PC-9 (cell line): ENCODE measurements around the gene RHCG. TPM values are rescaled to one million over a fixed set of nuclear protein-coding genes. Genes with fewer than 3 reads are reported as not detected.

Experiments used
- BruUV-seq: library from RNA; stranded (reverse); fragments of 400-500 nt; replicated peaks from 2 replicates; lab custom pipeline; 2021; lab: Mats Ljungman, UMichigan
- CTCF ChIA-PET: fragments of 300-600 bp; sonication (Branson Sonifier 250); formaldehyde crosslinking; loops from one replicate; lab custom pipeline; 2022; ENCODE audit warnings: antibody characterized with exemption; lab: Charles Lee
- POLR2A ChIA-PET: fragments of 300-600 bp; sonication (Branson Sonifier 250); formaldehyde crosslinking; loops from one replicate; lab custom pipeline; 2022; ENCODE audit warnings: antibody characterized with exemption; ENCODE audit not compliant: unreplicated experiment; lab: Charles Lee
- DNase-seq, 2 experiments: peaks; one replicate each; pipeline versions ENCODE4 v3.0.0 to v3.0.0-alpha.2; 2015 to 2022; ENCODE audit warnings: mixed read lengths in 1 of 2
- H2AFZ ChIP-seq: fragments of 200-600 bp; sonication (generic); 2 replicates; pipeline ENCODE4 v1.8.1; 2017; ENCODE audit warnings: antibody characterized with exemption
- H3F3A ChIP-seq: fragments of 200-600 bp; sonication (generic); 2 replicates; pipeline ENCODE4 v1.8.1; 2017; ENCODE audit warnings: antibody characterized with exemption, mild to moderate bottlenecking, low read depth; ENCODE audit not compliant: insufficient read depth
- H3K27ac ChIP-seq: fragments of 200-600 bp; sonication (generic); 2 replicates; pipeline ENCODE4 v1.6.1; 2016; ENCODE audit warnings: mixed run types
- H3K27me3 ChIP-seq: fragments of 200-600 bp; sonication (generic); 2 replicates; pipeline ENCODE4 v1.6.1; 2016; ENCODE audit warnings: low read depth, mixed run types; ENCODE audit not compliant: insufficient read depth
- H3K36me3 ChIP-seq: fragments of 200-600 bp; sonication (generic); 2 replicates; pipeline ENCODE4 v1.6.1; 2016; ENCODE audit warnings: low read depth, mixed run types
- H3K4me1 ChIP-seq: fragments of 200-600 bp; sonication (generic); replicated peaks from 2 replicates; pipeline ENCODE4 v1.6.1; 2016; ENCODE audit warnings: mixed run types; ENCODE audit not compliant: insufficient read depth
- H3K4me2 ChIP-seq: fragments of 200-600 bp; sonication (generic); 2 replicates; pipeline ENCODE4 v1.6.1; 2017; ENCODE audit warnings: mixed run types
- H3K4me3 ChIP-seq: fragments of 200-600 bp; sonication (generic); 2 replicates; pipeline ENCODE4 v1.6.1; 2016; ENCODE audit warnings: mixed run types
- H3K79me2 ChIP-seq: fragments of 200-600 bp; sonication (generic); 2 replicates; pipeline ENCODE4 v1.6.1; 2017; ENCODE audit warnings: low read depth, mixed run types
- H3K9me2 ChIP-seq: fragments of 200-600 bp; sonication (generic); 2 replicates; pipeline ENCODE4 v1.8.1; 2017; ENCODE audit warnings: mild to moderate bottlenecking; ENCODE audit not compliant: insufficient read depth
- H3K9me3 ChIP-seq: fragments of 200-600 bp; sonication (generic); 2 replicates; pipeline ENCODE4 v1.8.1; 2016; ENCODE audit warnings: low read depth; ENCODE audit not compliant: insufficient read depth
- H4K20me1 ChIP-seq: fragments of 200-600 bp; sonication (generic); 2 replicates; pipeline ENCODE4 v1.8.1; 2017; ENCODE audit not compliant: insufficient read depth
- CTCF ChIP-seq: fragments of 200-600 bp; sonication (generic); conservative IDR thresholded peaks from 2 replicates; pipeline ENCODE4 v1.6.1; 2017; ENCODE audit warnings: mixed run types, antibody characterized with exemption, mild to moderate bottlenecking, moderate library complexity
- EZH2 ChIP-seq: fragments of 200-600 bp; sonication (generic); IDR thresholded peaks from 2 replicates; pipeline ENCODE4 v1.8.0; 2017; ENCODE audit warnings: antibody characterized with exemption, low read depth
- intact Hi-C: fragments of 100-400 bp; cut with micrococcal nuclease; formaldehyde crosslinking; loops from one replicate; pipeline ENCODE4 v1.10.0; 2022; ENCODE audit not compliant: unreplicated experiment
- total RNA-seq: library from RNA; stranded (reverse); gene quantifications from 2 replicates; pipeline ENCODE4 v1.2.3, GENCODE V29; 2021

Gene RHCG
- total RNA-seq, 1 experiment from 2014 or later: 0.26 TPM

- Histone ChIP-seq H3K36me3 (no peaks in the 10 kb centered on the region), H3K79me2 (no peaks in the 10 kb centered on the region), H3K9me2 (no peaks in the 10 kb centered on the region), H2AFZ (no peak overlapping the region), H3K4me2 (peak overlapping the region; percentile 49), H3K9me3 (no peaks in the 10 kb centered on the region), H3F3A (peaks cover 20% of the 10 kb centered on the region), H3K4me1 (peaks cover 22% of the 10 kb centered on the region), H4K20me1 (no peaks in the 10 kb centered on the region), H3K4me3 (no peak overlapping the region), H3K27me3 (no peaks in the 10 kb centered on the region), H3K27ac (peak overlapping the region; percentile 94)
- CTCF ChIA-PET: interaction anchor here (1.1 kb wide), 1 partner anchor 61 kb away, joined by 4 read pairs; the partner anchor contains the start of gene TICRR
- POLR2A ChIA-PET: no interaction called here
- intact Hi-C loops: no loop called here
- no peak for TF ChIP-seq EZH2
- no peak for TF ChIP-seq CTCF
- DNase-seq: peak in 1 of 2 experiments; percentile 39
- BruUV-seq: no TSS peak
Measured at GRCh38 chr15:89514186-89514585, 17.8 kb upstream of the RHCG start.

GRCh38 chr15:89513284-89513683, 16.9 kb upstream of the RHCG start:
- no peak overlapping the region for H2AFZ ChIP-seq
- BruUV-seq: no TSS peak
- no peaks in the 10 kb centered on the region for H3K9me3 ChIP-seq
- no peaks in the 10 kb centered on the region for H3K9me2 ChIP-seq
- H3K4me3 ChIP-seq: no peak overlapping the region
- POLR2A ChIA-PET: no interaction called here
- no peaks in the 10 kb centered on the region for H3K27me3 ChIP-seq
- H4K20me1 ChIP-seq: no peaks in the 10 kb centered on the region
- CTCF ChIA-PET: no interaction called here
- TF ChIP-seq CTCF (no peak), EZH2 (no peak)
- H3K79me2 ChIP-seq: no peaks in the 10 kb centered on the region
- no peak overlapping the region for H3K4me2 ChIP-seq
- H3K4me1 ChIP-seq: peaks cover 22% of the 10 kb centered on the region
- H3F3A ChIP-seq: peaks cover 20% of the 10 kb centered on the region
- intact Hi-C loops: no loop called here
- no peaks in the 10 kb centered on the region for H3K36me3 ChIP-seq
- H3K27ac ChIP-seq: no peak overlapping the region
- DNase-seq: no peak

DNA sequence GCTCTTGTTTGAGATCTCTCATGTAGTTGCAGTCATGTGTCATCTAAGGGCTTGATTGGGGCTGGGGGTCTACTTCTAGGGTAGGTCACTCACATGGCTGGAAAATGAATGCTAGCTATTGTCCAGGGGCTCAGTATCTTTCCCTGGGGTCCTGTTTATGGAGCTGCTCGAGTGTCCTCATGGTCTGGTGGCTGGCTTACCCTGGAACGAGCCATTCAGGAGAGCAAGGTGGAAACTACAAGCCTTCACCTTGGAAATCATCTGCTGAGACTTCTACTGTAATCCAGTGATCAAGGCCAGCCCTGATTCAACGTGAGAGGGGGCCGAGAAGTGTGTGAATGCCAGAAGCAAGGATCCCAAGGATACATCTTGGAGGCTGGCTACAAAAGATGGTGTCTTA, 16.2 kb upstream of the RHCG start:
- BruUV-seq: no TSS peak
- Histone ChIP-seq H3K4me1 (peaks cover 22% of the 10 kb centered on the region), H3K79me2 (no peaks in the 10 kb centered on the region), H3K27ac (no peak overlapping the region), H3K27me3 (no peaks in the 10 kb centered on the region), H3K36me3 (no peaks in the 10 kb centered on the region), H3K9me3 (no peaks in the 10 kb centered on the region), H3K4me2 (no peak overlapping the region), H3K9me2 (no peaks in the 10 kb centered on the region), H3K4me3 (no peak overlapping the region), H2AFZ (no peak overlapping the region), H4K20me1 (no peaks in the 10 kb centered on the region), H3F3A (peaks cover 20% of the 10 kb centered on the region)
- no peak for DNase-seq
- POLR2A ChIA-PET: interaction anchor here (0.6 kb wide), 1 partner anchor 1045 kb away, joined by 3 read pairs; the partner anchor contains the start of genes MRPL46 and MRPS11
- no peak for TF ChIP-seq CTCF
- TF ChIP-seq EZH2: no peak
- intact Hi-C loops: no loop called here
- CTCF ChIA-PET: no interaction called here
